Progenitor cell of endocrine pancreas (in vitro differentiated cells): ENCODE data around the gene POLE3. TPM values are rescaled to one million over a fixed set of nuclear protein-coding genes. Genes with fewer than 3 reads are reported as not detected.
A peak's percentile ranks its signal among the peaks of the same experiment; 100 is the strongest.

Experiments
- DNase-seq: peaks from one replicate; pipeline ENCODE4 v3.0.0; 2021; ENCODE audit warnings: low spot score; ENCODE audit not compliant: unreplicated experiment
- H3K27ac Mint-ChIP-seq: 2 replicates; pipeline ENCODE4 v1.8.0; 2021; ENCODE audit warnings: mild to moderate bottlenecking, moderate library complexity, mixed read lengths
- H3K27me3 Mint-ChIP-seq: 2 replicates; pipeline ENCODE4 v1.8.0; 2021; ENCODE audit warnings: mixed read lengths
- H3K36me3 Mint-ChIP-seq: 2 replicates; pipeline ENCODE4 v1.8.0; 2022; ENCODE audit warnings: mixed read lengths; ENCODE audit not compliant: insufficient read depth
- H3K4me1 Mint-ChIP-seq: 2 replicates; pipeline ENCODE4 v1.8.0; 2021; ENCODE audit warnings: low read depth, mixed read lengths
- H3K4me3 Mint-ChIP-seq: 2 replicates; pipeline ENCODE4 v1.8.0; 2021; ENCODE audit warnings: low read depth, mild to moderate bottlenecking, moderate library complexity, mixed read lengths
- H3K9me3 Mint-ChIP-seq: 2 replicates; pipeline ENCODE4 v1.8.0; 2021; ENCODE audit warnings: low read depth, mixed read lengths
- total RNA-seq: library from RNA; stranded (reverse); gene quantifications from 2 replicates; pipeline ENCODE4 v1.2.1, GENCODE V29; 2021
- TF ChIP-seq, protein P1 (sequence below): fragments of 200-600 bp; sonication (generic); IDR thresholded peaks from one replicate; pipeline ENCODE4 v1.5.0; 2021; ENCODE audit warnings: antibody characterized with exemption, mild to moderate bottlenecking; ENCODE audit not compliant: unreplicated experiment

POLE3 gene
- total RNA-seq, 1 donor from 2014 or later, result 36.6 TPM

DNA sequence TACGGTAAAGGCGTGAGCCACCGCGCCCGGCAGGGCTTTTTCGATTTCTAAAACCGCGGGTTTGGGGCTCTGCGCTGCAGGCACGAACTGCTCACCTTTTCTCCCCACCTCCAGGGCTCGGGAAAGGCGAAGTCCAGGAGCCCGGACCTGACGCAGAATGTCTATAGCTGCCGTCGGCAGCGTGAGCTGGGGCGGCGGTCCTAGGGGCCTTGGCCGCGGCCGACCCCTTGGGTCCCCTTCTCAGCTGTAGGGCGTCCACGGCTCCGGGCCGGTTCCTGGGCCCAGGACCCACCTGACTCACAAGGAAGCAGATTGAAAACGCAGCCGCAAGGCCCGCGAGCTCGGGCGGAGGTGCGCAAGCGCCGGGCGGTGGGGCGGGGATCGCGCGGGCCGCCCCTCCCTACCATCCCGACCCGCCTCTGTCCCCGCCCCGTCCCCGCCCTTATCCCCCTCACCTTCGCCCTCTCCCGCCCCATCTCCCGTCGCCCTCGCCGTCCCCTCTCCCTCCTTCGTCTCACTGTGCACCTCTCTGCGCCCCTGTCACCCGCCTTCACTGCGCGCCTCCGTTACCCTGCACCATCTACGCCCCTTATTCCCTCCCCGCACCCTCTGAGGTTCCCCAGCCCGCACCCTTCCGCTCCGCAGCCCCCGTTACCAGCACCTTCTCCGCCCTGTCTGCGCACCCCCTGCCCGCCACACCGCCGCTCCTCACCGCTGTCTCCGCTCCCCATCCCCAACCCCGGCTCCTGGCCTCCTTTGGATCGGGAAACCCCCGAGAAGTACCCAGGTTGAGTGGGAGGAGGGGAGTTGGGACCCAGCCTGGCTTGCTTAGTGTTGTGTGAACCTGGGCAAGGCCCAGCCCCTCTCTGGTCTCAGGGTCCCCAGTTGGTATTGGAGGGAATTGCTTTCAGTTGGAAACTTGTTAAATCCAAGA, 33.6 kb downstream of the POLE3 start, which contains the start of gene HDHD3:
Gene HDHD3, minus strand, starts transcription at position 353 of the 934 bp plus-strand sequence. CDS start 2,632 bp downstream, outside the sequence.
- Mint-ChIP-seq H3K4me1 (peaks cover 51% of the 10 kb centered on the region), H3K27me3 (no peaks in the 10 kb centered on the region), H3K9me3 (no peaks in the 10 kb centered on the region), H3K36me3 (peaks cover 12% of the 10 kb centered on the region), H3K27ac (peak within 1 kb of the TSS; percentile 97), H3K4me3 (peak within 1 kb of the TSS; percentile 85)
- TF ChIP-seq, protein P1, sequence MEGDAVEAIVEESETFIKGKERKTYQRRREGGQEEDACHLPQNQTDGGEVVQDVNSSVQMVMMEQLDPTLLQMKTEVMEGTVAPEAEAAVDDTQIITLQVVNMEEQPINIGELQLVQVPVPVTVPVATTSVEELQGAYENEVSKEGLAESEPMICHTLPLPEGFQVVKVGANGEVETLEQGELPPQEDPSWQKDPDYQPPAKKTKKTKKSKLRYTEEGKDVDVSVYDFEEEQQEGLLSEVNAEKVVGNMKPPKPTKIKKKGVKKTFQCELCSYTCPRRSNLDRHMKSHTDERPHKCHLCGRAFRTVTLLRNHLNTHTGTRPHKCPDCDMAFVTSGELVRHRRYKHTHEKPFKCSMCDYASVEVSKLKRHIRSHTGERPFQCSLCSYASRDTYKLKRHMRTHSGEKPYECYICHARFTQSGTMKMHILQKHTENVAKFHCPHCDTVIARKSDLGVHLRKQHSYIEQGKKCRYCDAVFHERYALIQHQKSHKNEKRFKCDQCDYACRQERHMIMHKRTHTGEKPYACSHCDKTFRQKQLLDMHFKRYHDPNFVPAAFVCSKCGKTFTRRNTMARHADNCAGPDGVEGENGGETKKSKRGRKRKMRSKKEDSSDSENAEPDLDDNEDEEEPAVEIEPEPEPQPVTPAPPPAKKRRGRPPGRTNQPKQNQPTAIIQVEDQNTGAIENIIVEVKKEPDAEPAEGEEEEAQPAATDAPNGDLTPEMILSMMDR, result no peak
- DNase-seq, result peak; percentile 57

DNA sequence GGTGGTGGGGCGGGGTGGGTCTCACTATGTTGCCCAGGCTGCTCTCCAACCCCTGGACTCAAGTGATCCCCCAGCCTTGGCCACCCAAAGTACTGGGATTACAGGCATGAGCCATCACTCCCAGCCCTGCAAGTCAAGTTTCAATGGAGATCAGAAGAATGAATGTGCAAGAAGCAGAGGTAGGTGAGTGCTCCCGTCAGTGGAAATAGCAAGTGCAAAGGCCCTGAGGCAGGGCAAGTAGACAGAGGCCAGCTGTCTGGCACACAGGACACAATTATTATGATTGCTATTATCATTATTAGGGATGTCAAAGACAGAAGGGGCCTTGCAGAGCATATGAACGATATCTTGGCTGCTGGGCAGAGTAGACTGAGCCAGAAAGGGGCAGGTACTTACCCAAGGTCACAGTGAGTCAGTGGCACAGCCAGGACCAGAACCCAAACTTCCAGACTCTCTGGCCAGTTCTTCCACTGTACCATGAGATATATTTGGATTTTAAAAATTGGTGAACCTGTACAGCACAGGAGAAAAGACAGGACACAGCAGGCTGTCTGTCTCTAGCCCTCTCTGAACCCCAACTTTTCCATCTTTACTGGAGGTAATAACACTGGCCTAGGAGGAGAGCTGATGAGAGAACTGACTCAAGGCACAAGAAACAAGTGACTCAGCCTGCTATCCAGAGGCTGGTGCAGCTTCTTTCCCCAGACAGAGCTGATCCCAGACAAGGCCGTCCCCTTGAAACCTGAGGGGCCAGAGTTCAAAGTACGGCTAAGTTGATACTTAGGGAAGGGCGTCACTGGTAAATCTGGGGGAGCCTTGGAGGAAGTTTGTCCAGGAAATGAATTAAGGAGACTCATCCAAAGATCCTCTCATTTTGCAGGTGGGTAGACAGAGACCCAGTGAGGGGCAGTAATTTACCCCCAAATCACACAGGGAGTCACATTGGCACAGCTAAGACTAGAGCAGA, 35.1 kb downstream of the POLE3 start:
- H3K9me3 Mint-ChIP-seq, result no peaks in the 10 kb centered on the region

DNA sequence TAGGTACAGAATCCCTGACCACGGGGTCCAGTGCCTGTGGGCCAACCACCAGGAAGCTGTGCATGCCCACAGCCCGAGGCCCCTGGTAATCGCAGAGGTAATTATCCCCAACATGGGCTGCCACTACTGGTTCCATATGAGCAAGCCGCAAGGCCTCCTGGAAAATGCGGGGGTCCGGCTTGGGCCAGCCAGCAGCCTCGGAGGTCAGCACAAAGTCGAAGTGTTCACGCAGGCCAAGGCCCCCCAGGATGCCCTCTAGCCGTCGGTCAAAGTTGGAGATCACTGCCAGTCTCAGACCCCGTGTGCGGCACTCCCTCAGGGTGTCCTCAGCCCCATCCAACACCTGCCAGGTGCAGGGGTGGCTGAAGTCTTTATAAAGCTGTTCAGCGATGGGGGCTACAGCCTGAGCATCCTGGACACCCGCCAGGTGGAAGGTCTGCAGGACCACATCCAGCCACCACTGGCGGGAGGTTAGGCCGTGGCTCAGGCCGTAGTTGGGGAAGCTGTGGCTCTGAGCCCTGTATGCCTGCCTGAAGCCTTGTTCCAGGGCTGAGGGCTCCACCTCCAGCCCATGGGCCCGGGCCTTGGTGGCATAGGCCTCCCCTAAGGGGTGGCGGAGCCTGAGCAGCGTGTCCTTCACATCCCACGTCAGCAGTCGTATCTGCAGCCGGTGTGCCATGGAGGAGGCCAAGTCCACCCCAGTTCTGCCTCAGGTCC, 36.6 kb downstream of the POLE3 start:
- Mint-ChIP-seq H3K36me3 (peaks cover 13% of the 10 kb centered on the region), H3K9me3 (no peaks in the 10 kb centered on the region), H3K27me3 (no peaks in the 10 kb centered on the region), H3K27ac (no peak overlapping the region), H3K4me1 (peaks cover 25% of the 10 kb centered on the region), H3K4me3 (no peak overlapping the region)
- TF ChIP-seq, protein P1, result no peak
- DNase-seq, result no peak

More for the DNA sequence above, 35.1 kb downstream of the POLE3 start:
- Mint-ChIP-seq H3K27ac (peak overlapping the region; percentile 92), H3K27me3 (no peaks in the 10 kb centered on the region), H3K4me3 (peak overlapping the region; percentile 85), H3K4me1 (peaks cover 39% of the 10 kb centered on the region), H3K36me3 (peaks cover 12% of the 10 kb centered on the region)
- TF ChIP-seq, protein P1, result no peak
- no peak for DNase-seq

DNA sequence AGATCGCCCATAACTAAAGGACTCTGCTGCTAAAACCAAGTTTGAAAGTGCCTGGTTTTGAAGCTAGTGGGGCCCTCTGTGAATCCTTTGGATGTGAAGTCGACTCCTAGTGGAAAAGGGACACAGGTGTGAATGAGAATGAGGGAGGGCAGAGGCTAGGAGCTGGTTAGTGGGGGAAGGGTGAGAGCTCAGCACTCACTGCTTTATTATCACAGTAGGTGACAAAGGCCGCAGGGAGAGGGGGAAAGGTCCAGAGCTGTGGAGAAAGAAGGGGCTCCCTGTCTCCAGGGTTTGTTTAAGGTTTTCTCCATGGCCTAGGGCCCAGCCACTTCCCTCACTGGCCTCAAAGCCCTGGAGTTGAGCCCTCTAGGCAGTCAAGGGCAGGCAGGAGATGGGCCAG, 37.2 kb downstream of the POLE3 start:
- H3K4me1 Mint-ChIP-seq, result peaks cover 21% of the 10 kb centered on the region
- no peak for DNase-seq
- H3K36me3 Mint-ChIP-seq, result peaks cover 15% of the 10 kb centered on the region
- TF ChIP-seq, protein P1, result no peak
- H3K9me3 Mint-ChIP-seq, result no peaks in the 10 kb centered on the region
- no peaks in the 10 kb centered on the region for H3K27me3 Mint-ChIP-seq
- H3K27ac Mint-ChIP-seq, result peak overlapping the region; percentile 87
- H3K4me3 Mint-ChIP-seq, result peak overlapping the region; percentile 53
